ENCODE results near the gene LPCAT3.

LPCAT3 gene

DNA sequence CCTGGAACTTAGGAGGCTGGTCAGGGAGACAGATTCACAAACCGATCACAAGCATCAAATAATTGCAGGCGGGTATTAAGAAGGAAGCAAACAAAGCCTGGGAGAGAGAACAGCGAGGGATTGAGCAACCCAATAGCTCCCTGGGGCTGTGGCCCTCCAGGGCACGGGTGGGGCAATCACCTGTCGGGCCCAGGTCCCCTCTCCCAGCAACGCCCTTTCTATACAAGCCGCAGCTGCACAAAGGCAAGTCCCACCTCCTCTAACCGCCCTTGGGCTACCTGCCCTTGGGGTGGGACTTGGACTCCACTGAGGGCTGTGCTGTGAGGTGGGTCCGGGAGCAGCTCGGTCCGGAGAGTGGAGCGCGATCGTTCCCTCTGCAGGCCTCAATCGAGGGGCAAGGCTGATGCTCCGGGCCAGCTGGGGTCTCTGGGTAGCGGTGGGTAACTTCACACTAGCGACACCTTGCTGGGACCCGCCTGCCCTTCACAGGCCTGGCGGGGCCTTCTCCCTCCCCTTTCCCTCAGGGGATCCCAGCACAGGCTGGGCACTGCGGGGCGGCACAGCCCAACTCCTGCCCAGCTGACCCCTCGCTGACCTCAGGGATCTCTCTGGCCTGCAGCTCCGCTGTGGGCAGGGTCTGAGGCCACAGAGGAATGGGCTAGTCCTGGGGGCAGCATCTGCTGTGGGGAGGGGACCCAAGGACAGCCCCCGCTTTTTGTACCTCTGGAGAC, 55.8 kb downstream of the LPCAT3 start:
- no peak for DNase-seq

DNA sequence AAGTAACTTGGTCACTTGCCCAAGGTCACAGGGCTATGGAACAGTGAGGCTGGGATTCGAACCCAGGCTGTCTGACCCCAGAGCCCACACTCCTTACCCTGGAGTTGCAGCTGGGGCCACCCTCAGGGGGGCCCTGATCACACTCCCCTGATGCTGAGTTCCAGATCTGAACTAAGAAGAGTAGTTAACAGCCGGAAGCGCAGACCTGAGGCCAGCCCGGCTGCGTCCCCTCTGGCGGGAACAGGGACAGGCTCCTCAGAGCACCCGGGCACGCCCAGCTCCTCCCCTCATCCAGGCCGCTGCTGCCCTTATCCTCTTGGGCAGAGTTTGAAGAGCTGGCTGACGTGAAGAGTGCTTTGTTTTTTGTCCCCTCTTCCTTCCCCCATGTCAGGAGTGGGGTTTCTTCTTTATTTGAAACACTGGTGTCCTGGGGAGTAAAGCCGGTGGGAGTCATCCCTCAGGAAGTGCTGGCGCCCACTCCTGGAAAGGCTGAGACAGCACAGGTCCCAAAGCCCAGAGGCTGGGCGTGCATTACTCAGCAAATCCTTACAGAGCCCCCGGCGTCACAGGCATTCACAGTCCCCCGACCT, 56.5 kb downstream of the LPCAT3 start:
- DNase-seq: peak; percentile 51

DNA sequence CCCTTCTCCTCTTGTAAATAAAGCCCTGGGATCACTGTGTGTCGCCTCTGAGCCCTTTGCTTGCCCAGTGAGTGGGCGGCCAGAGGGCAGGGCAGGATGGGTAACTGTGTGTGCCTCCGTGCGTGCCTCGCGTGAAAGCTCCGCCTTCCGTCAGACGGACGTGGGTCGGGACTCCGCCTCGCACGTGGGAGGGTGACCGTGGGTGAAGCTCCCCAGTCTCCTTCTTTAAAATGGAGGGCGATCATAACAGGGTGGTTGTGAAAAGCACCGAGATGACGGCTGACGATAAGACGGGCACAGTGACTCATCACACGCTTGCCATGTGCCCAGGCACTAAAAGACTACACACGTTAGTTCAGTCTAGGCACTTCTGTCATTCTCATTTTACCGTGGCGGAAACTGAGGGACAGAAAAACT, 57.0 kb downstream of the LPCAT3 start:
- peak; percentile 93 for DNase-seq

DNA sequence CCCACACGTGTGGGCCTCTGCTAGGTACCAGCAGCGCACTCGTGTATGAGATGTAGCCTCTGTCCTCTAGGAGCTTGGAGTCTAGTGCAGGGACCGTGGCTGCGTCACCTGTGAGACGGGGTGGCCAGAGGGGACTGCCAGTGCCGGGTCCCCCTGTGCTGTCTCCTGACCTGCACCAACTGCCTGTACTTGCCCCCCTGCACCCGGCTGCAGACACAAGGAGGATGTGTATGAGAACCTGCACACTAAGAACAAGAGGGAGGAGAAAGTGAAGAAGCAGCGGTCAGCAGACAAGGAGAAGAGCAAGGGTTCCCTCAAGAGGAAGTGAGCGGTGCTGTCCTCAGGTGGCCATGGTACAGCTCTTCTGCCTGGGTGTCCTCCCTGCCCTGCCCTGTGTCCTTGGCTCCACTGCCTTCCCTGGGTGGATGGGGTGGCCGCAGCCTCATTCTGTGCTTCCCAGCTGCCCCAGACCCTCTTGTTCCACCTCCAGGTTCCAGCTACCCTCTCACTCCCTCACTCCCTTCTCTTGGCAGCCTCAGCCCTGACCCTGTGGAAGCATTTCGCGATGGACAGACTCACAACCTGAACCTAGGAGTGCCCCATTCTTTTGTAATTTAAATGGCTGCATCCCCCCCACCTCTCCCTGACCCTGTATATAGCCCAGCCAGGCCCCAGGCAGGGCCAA, 57.5 kb downstream of the LPCAT3 start:
- peak; percentile 52 for DNase-seq

DNA sequence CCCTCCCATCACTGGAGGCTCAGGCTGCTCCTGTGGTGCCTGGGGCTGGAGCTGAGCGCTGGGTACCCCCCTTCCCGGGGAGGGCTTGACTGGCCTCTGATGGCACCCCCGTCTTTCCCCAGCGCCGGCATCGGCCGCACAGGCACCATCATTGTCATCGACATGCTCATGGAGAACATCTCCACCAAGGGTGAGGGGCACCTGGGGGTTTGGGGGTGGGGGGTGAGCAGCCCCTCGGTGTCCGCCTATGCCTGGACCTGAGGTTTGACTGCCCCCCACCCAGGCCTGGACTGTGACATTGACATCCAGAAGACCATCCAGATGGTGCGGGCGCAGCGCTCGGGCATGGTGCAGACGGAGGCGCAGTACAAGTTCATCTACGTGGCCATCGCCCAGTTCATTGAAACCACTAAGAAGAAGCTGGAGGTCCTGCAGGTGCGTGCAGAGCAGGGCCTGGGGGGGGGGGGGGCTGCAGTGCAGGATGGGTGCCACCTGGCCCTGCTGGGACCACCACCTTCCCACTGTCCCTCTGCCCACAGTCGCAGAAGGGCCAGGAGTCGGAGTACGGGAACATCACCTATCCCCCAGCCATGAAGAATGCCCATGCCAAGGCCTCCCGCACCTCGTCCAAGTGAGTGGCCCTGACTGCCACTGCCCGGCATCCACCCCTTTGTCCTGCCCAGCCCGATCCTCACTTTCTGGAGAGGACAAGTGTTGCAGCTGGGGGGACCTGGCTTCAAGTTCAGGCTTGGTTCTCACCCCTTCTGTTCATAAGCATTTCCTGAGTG, 58.3 kb downstream of the LPCAT3 start:
- no peak for DNase-seq

DNA sequence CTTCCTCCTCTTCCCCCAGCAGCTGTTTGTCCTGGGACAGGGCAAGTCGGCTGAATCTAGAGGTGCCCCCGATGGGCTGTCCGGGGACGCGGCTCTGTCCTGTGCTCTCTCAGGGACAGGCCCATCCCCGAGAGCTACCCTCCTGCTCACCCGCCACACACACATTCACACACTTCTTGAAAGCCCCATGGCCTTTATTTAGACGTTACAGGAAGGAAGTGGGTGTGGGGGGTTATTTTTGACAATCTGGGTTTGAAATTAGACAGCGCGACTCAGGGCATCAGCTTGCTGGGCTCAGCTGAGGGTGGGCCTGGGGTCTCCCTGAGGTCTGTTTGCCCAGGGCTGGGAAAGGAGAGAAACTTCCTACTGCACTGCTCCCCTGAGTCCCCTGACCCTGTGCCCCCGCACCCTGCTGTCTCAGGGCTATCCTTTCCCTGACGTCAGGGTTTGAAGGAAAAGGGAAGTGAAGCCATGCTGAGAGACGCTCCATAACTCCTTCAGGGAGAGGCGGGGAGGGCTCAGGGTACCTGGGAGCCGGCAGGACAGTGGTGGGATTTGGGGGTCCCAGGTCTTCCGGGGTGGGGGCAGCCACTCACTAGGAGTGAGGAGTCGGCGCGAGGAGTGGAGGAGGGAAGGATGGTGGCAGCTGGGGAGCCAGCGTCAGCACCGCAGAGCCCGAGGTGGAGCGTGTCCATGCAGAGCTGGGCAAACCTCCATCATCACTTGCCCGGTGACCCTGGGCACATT, 59.0 kb downstream of the LPCAT3 start:
- DNase-seq: peak; percentile 86

DNA sequence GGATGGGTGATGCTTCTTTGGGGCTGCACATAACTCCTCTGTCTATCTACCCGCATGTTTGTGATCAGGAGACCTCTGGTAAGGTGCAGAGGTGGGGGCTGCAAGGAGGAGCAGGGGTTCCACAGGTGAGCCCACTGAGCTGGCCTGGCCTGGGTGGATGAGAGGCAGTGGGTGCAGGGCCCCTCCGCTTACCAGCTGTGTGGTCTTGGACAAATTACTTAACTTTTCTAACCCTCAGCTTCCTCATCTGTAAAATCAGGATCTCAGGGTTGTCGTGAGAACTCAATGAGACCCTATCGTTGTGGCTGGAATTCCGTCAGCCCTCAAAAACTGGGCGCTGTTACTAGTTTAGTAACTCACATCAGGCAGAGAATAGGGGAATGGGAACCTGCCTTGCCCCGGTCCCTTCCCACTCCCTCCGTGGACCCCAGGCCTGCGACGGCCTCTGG, 59.6 kb downstream of the LPCAT3 start:
- no peak for DNase-seq

DNA sequence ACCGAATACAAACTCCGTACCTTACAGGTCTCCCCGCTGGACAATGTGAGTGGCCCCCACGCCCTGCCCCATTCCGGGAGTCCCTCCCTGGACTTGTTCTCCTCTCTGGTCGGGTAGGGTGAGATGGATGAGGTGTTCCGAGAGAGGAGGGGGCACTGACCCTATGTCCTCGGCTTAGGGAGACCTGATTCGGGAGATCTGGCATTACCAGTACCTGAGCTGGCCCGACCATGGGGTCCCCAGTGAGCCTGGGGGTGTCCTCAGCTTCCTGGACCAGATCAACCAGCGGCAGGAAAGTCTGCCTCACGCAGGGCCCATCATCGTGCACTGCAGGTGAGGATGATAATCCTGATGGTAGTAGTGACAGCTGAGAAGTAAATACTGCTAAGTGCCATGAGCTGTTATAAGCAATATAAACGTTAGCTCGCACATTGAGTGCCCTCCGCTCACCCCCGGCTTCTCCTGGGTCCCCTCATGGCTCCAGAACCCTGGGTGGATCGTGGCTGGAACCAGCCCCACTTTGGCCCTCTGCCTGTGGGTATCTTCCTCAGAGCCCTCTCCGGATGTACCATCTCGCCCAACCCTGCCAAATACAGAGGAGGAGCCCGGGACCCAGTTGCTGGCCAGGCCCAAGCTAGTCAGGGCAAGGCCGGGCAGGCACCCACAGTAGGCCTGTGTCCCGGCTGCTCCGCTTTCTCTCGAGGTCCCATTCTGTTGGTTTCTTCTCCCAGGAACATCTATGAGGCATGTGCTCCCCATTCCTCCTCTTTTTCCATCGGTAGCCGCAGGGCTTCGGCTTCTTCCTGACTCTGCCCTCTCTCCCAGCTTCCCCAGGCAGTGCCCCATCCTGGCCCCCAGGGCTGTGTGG, 60.3 kb downstream of the LPCAT3 start:
- DNase-seq: no peak

DNA sequence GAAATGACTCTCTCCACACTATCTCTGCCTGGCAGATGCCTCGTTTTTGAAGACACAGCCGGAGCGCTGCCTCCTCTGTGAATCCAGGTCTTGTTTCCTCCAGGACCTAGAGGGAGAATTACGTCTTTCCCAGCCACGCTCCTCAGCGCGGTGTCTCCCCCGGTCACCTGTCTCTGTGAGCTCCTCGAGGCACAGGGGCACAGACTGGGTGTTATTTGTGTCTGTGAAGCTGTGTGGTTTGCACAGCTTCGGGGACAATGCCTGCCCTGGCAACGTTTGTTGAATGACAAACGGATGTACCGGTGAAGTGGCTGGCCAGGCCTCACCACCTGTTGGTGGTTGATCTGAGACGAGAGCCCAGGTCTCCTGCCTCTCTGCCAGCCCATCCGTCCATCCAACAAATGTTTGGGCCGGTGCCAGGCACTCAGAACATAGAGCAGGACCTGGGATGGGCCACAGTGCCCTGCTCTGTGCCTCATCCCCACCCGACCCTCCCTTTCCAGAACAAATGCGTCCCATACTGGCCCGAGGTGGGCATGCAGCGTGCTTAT, 61.0 kb downstream of the LPCAT3 start:
- DNase-seq: peak; percentile 49

DNA sequence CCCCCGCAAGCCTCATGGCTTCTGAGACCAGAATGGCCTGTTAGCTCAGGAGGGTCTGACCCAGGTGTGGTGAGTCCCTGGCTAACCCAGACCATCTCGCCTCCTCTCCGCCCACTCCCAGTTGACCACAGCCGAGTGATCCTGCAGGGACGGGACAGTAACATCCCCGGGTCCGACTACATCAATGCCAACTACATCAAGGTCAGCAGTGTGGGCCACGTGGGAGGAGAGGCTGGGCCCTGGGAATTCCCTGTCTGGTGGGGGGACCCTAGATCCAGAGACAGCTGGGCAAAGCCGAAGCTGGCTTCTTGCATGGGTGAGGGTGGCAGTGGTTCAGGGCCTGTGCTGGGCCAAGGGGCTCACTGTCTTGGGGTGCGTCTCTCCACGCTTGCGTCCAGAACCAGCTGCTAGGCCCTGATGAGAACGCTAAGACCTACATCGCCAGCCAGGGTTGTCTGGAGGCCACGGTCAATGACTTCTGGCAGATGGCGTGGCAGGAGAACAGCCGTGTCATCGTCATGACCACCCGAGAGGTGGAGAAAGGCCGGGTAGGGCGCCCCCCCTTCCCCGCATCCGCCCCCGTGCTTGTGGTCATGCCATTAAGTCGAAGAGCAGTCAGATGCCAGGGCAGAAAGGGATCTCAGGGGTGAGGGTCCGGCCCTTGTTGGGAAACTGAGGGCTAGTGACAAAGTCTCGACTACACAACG, 62.1 kb downstream of the LPCAT3 start:
- no peak for DNase-seq

DNA sequence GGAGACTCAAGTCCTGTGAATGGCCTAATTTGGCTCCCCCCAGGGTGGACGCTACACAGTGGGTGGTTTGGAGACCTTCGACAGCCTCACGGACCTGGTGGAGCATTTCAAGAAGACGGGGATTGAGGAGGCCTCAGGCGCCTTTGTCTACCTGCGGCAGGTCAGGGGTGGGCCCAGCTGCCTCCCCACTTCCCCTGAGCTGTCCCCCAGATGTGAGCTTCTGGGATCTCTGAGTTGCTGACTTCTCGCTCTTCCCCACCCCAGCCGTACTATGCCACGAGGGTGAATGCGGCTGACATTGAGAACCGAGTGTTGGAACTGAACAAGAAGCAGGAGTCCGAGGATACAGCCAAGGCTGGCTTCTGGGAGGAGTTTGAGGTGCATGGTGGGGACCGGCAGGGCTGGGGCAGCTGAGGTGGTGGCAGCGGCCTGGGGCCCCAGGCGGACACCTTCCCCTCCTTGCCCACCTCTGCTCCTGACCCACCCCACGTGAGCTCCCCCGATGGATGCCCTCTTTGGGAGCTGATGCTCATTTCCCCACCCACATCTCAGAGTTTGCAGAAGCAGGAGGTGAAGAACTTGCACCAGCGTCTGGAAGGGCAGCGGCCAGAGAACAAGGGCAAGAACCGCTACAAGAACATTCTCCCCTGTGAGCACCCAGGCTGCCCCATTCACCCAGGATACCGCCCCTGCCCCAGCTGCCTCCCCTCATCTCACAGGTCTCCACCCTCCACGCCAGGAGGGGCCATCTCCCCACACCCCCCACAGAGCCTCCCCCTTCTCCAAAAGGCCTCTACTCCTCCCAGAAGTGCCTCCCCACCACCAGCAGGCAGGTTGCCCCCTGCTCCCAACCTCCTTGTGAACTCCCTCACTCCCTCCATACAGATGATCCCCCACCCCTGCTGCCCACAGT, 62.9 kb downstream of the LPCAT3 start:
- peak; percentile 18 for DNase-seq

DNA sequence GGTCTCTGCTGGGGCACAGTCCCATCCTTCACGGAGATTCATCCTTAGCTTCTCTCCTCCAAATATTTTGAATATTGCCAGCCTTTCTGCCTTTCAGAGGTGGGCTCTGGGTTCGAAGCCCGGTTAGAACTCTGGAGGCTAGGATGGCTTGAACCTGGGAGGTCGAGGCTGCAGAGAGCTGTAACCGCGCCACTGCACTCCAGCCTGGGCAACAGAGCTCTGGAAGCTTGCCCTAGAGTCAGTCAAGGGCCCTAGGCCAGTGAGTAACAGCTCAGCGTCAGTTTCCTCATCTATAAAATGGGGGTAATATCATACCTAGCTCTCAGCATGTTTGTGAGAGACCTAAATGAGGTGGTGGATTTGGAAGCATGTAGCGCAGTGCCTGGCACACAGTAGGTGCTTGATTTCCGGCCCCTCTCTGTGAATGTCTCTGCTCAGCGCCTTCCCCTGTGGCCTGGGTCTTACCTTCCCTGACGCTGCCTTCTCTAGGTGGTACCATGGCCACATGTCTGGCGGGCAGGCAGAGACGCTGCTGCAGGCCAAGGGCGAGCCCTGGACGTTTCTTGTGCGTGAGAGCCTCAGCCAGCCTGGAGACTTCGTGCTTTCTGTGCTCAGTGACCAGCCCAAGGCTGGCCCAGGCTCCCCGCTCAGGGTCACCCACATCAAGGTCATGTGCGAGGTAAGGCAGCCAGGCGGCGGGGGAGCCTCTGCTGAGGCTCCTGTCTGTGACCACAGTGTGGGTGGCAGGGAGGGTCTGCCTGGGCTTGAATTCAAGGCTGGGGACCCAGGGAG, 63.8 kb downstream of the LPCAT3 start:
- peak; percentile 15 for DNase-seq

DNA sequence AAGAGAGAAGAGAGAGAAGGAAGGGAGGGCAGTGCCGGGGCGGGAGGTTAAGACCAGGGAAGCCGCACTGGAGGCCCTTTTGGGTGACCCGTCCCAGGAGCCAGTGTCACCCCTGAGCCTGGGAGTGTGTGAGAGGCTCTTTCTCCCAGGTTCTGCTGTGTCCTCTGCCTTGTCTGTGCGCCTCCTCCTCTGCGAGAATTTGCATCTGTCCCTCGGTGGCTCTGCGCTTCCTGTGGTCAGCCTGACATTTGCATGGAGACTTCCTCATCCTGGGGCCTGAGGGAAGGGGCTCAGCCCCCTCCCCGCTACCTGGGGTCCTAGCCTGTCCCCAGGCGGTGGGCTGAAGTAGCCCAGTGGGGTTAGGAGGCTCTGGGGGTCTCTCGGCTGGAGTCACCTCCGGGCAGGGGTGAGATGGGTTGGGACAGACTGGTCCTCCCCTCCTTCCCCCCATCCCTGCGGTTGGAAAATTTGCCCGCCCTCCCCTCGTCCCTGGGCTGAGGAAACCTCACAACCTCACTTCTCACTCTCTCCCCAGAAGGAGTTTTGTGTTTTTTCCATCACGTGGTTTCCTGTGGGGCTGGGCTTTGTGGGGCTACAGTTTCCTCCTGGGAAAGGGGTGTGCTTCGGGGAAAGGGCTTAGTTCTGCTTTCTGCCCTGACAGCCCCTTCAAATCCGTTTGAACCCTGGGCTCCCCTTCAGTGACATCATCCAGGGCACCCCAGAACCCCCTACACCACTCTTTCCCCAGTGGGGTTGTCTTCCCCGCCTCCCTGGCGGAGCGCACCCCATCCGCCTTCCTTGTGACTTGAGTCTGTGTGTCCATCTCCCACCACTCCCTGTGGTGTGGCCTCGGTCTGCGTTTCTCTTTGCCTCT, 64.6 kb downstream of the LPCAT3 start:
- peak; percentile 83 for DNase-seq

DNA sequence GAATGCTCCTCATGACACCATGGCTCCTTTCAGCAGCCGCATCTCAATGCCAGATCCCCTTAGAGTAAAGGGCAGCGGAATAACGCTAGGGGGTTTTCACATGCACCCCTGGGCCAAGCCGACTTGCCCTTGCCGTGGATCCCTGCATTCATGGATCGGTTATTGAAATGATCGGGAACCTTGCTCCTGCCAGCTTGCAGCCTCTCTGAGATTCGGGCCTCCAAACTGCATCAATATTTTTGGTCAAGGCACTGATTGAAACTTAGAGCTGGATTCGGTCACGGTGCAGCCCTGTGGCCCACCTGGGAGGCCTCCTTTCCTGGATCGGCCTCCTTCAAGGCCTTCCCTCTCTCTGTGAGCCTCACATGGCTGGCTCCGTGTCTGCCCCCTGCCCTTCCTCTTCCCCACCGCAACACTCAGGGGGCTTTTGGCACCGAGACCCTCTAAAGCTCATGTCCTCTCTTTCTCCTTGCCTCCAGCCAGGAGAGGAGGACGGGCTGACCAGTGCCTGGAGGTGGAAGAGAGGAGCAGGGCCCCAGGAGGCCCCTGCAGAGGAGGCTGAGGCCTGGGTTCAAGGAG, 65.3 kb downstream of the LPCAT3 start:
- no peak for DNase-seq

DNA sequence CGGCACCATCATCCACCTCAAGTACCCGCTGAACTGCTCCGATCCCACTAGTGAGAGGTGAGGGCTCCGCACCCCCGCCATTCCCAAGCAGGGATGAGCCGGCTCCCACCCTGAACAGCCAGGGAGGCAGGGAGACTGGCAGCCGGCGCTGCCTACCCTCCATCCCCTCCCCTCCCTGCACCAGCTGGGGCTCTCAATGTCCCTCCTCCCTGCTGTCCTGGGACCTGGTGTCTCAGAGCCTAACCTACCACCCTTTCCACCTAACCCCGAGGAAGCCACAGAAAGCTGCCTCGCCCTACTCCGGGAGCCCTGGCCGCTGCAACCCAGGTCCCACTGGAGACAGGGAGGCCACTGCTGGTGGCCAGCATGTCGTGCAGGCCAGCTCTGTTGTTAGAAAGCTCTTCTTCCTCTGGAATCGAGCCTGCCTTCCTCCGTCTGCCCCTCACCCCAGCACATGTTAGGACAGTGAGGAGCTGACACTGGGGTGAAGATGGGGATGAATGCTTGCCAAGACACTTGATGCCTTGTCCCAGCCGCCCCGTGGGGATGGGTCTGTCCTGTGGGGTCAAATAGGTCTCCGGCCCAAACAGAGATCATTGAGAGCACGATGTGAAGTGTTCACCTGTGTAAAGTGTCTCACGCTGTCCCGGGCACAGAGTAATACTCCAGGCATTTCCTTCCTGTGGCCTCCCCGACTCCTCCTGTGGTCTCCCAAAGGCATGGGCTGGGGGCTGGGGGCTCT, 66.0 kb downstream of the LPCAT3 start:
- DNase-seq: no peak

DNA sequence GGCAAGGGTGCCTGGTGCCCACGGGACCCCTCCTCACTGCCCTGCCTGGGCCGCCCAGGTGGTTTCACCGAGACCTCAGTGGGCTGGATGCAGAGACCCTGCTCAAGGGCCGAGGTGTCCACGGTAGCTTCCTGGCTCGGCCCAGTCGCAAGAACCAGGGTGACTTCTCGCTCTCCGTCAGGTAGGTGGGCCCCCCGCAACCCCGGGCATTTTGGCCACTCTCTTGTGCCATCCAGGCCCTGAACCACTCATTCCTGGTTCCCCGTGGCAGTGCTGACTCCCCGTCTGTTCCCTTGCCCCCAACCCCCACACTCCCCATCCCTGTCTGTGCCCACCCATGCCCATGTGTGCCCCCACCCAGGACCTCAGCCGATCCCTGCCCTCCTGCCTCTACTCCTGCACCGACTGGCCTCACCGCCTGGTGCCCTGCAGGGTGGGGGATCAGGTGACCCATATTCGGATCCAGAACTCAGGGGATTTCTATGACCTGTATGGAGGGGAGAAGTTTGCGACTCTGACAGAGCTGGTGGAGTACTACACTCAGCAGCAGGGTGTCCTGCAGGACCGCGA, 66.6 kb downstream of the LPCAT3 start:
- no peak for DNase-seq

Data from CD4-positive, alpha-beta T cell treated with Interleukin-15 for 1 hour (primary cell).